ENCODE measurements around the gene FCN2. TPM values are rescaled to one million over a fixed set of nuclear protein-coding genes. Genes with fewer than 3 reads are reported as not detected.

Gene FCN2
- total RNA-seq, 6 experiments from 2014 or later, result 46.6 to 116 (median 77.3) TPM

DNA sequence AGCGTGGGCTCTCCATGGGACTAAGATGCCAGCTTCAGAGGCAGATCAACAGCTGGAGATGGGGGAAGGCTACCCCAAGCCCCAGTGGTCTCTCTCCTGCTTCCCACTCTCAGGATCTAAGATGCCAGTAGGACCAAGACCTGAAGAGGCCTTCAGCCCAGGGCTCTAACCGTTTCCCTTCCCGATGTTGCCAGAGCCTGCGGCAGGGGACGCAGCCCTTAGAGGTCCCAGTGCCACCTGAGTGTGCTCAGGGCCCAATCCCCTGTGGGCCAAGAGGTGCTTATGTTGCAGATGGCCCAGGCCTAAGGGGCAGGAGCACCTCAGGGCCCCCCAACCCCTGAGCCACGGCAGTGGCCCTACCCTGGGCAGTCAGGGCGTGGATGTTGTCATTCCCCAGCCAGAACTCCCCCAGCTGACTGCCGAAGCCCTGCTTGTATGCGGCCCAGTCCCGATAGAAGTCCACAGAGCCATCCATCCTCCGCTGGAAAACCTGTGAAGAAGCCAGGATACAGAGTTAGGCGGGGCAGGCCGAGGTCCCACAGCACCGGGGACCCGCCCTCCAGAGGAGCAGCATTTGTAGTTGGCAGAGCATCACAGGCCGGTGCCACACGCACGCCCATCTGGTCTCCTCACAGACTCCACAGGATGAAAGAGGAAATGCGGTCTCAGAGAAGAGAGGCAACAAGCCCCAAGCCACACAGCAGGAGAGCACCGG, 31.7 kb downstream of the FCN2 start:
- H3K4me3 ChIP-seq, result no peak overlapping the region
- no peaks in the 10 kb centered on the region for H3K36me3 ChIP-seq
- H3K27me3 ChIP-seq, result no peaks in the 10 kb centered on the region
- no peak overlapping the region for H3K27ac ChIP-seq
- TF ChIP-seq, protein P1, sequence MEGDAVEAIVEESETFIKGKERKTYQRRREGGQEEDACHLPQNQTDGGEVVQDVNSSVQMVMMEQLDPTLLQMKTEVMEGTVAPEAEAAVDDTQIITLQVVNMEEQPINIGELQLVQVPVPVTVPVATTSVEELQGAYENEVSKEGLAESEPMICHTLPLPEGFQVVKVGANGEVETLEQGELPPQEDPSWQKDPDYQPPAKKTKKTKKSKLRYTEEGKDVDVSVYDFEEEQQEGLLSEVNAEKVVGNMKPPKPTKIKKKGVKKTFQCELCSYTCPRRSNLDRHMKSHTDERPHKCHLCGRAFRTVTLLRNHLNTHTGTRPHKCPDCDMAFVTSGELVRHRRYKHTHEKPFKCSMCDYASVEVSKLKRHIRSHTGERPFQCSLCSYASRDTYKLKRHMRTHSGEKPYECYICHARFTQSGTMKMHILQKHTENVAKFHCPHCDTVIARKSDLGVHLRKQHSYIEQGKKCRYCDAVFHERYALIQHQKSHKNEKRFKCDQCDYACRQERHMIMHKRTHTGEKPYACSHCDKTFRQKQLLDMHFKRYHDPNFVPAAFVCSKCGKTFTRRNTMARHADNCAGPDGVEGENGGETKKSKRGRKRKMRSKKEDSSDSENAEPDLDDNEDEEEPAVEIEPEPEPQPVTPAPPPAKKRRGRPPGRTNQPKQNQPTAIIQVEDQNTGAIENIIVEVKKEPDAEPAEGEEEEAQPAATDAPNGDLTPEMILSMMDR (IDR thresholded peaks at IDR 0.05), result no peak
- TF ChIP-seq POLR2A (IDR thresholded peaks at IDR 0.05), result no peak
- peak in 1 of 3 donors; percentile 36 for DNase-seq
- ATAC-seq, result no peak
- WGBS (ENCODE audit: insufficient coverage, low coverage, low lambda C conversion rate, missing lambda C conversion rate), result no CpG with 5 or more reads among the region's 20 CpGs
- no peaks in the 10 kb centered on the region for H3K9me3 ChIP-seq
- no peaks in the 10 kb centered on the region for H3K4me1 ChIP-seq
- intact Hi-C loops (cut with DNase I), result no loop called here

DNA sequence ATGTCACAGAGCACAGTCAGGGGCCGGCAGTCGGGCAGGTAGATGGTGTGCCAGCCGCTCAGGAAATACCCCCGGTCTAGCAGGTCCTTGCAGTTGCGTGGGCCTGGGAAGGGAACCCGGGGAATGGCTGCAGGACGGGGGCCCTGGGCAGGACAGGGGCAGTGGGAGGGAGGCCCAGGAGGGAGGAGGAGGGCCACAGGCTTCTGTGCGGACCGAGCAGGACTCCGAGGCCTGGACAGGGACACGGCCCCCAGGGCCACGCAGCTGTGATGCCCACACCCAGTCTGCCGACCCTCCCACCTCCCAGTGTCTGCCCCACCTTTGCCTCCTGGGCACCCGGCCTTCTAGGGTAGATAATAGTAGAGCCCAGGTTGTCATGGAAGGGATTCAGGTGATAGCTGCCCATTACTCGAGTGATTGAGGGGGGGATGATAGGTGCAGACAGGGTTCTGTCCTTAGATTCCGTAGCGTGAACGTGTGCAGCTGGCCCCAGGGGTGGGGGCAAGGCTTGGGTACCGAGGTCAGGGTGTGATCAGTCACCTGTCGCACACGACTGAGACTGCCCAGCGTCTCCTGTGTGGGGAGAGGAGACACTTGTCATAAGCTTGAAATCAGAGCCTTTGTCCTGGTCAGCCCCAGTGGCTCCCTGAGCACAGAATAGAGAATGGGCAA, 32.6 kb downstream of the FCN2 start:
- Histone ChIP-seq H3K27me3 (no peaks in the 10 kb centered on the region), H3K4me1 (no peaks in the 10 kb centered on the region), H3K36me3 (no peaks in the 10 kb centered on the region), H3K27ac (no peak overlapping the region), H3K4me3 (no peak overlapping the region), H3K9me3 (no peaks in the 10 kb centered on the region)
- ATAC-seq, result no peak
- TF ChIP-seq, protein P1 (IDR thresholded peaks at IDR 0.05), result no peak
- no peak for TF ChIP-seq POLR2A (IDR thresholded peaks at IDR 0.05)
- intact Hi-C loops (cut with DNase I), result no loop called here
- DNase-seq, result peak in 1 of 3 donors; percentile 34
- 68% methylated on average over 5 of the region's 22 CpGs for WGBS (ENCODE audit: insufficient coverage, low coverage, low lambda C conversion rate, missing lambda C conversion rate)

DNA sequence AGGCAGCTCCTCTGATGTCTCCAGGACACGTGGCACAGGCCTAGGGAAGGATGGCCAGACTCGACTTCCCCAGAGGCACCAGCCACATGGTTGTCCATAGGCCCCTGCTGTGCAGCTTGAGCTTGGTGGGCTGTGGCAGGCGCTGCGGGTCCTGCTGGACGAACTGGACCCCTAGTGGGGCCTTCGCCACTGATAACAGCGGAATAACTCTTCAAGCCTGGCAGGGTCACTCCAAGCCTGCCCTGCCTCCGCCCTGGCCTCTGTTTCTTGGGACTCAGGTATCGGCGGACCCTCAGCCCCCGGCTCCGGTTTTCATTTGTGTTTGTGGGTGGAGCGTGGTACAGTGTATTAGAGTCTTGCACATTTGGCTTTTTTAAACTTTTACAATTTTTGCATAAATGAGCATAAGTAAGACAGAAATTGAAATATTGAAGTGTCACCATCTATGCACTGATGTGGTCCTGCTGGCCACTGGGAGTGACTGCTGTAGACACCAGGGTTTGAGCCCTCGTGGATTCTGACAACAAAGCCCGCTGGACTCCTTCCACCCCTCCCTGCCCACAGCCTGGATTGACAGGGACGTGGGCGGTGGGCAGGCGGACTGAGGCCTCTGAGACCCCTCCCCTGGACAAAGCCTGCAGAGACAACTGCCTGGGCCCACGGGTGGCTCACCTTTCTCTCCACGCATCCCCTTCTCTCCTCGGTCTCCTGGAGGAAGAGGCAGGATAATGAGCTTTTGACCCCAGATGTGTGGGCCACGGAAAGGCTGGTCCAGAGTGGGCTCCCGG, 33.3 kb downstream of the FCN2 start:
- 39% methylated on average over 5 of the region's 23 CpGs for WGBS (ENCODE audit: insufficient coverage, low coverage, low lambda C conversion rate, missing lambda C conversion rate)
- Histone ChIP-seq H3K36me3 (no peaks in the 10 kb centered on the region), H3K9me3 (no peaks in the 10 kb centered on the region), H3K4me1 (no peaks in the 10 kb centered on the region), H3K27me3 (no peaks in the 10 kb centered on the region), H3K27ac (no peak overlapping the region), H3K4me3 (no peak overlapping the region)
- TF ChIP-seq, protein P1 (IDR thresholded peaks at IDR 0.05), result no peak
- no peak for TF ChIP-seq POLR2A (IDR thresholded peaks at IDR 0.05)
- DNase-seq (peak in 1 of 3 donors; percentile 31), ATAC-seq (no peak)
- intact Hi-C loops (cut with DNase I), result no loop called here

DNA sequence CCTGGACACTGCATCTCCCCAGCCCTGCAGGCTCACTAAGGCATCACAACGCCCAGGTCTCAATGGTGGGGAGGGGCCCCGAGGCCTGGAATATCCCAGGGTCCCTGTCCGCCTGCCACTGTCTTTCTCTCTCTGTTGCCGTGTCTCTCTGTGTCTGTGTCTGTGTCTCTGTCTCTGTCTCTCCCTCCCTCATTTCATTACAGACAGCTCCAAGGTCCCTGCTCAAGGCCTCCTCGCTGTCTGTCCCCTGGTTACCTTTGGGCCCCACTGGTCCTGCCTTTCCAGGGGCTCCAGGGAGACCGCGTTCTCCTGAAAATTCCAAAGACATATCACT, 33.9 kb downstream of the FCN2 start:
- ATAC-seq, result no peak
- intact Hi-C loops (cut with DNase I), result no loop called here
- no peak overlapping the region for H3K4me3 ChIP-seq
- TF ChIP-seq POLR2A (IDR thresholded peaks at IDR 0.05), result no peak
- TF ChIP-seq, protein P1 (IDR thresholded peaks at IDR 0.05), result no peak
- H3K36me3 ChIP-seq, result no peaks in the 10 kb centered on the region
- peaks cover 0 to under 1% (median 0%) of the 10 kb centered on the region in 4 donors for H3K9me3 ChIP-seq
- peak in 1 of 3 donors; percentile 22 for DNase-seq
- H3K4me1 ChIP-seq, result no peaks in the 10 kb centered on the region
- 62% methylated on average over 4 of the region's 7 CpGs for WGBS (ENCODE audit: insufficient coverage, low coverage, low lambda C conversion rate, missing lambda C conversion rate)
- H3K27ac ChIP-seq, result no peak overlapping the region
- no peaks in the 10 kb centered on the region for H3K27me3 ChIP-seq
